Cortex of kidney (tissue), 1 donor: ENCODE data around the gene UBE2C.
"Not testable (repeated sequence)": the region's sequence is repeated elsewhere in the genome, so short reads cannot be mapped to it uniquely, and the experiment has no call there.

ENCODE experiments used
- DNase-seq: peaks from one replicate; lab custom pipeline; 2025; lab: John Stamatoyannopoulos, UW

UBE2C gene

DNA sequence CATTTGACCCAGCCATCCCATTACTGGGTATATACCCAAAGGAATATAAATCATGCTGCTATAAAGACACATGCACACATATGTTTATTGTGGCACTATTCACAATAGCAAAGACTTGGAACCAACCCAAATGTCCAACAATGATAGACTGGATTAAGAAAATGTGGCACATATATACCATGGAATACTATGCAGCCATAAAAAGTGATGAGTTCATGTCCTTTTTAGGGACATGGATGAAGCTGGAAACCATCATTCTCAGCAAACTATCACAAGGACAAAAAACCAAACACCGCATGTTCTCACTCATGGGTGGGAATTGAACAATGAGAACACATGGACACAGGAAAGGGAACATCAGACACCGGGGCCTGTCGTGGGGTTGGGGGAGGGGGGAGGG, 14.5 kb upstream of the UBE2C start:
- not testable (repeated sequence) for DNase-seq

DNA sequence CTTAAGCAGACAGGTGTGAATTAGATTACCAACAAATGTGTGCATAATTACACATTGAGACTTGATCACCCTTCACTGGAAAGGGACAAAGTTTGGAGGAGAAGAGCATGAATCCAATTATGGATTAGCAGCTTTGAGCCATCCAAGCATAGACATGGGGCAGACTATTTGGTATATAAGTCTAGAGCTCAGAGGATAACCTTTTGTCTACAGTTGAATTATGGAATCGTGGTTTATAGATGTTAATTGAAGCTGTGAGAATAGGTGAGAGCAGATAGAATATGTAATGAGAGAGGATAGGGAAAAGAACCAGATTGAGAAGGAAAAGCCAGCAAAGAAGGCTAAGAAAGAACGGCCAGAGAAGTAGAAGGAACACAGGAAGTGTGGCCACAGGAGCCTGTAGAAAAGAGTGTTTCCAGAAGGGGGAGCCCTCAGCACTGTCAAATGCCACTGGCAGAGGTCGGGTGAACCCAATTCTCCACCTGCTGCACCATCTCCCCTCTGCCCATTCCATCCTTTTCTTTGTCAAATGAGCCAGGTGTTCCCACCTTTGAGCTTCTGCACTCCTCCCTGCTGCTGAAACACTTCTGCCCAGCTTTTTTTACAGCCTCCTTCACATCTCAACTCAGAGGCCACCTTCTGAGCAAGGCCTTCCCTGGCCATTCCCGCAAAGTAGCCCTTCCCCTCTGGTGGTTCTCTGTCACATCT, 13.4 kb upstream of the UBE2C start:
- no peak for DNase-seq

DNA sequence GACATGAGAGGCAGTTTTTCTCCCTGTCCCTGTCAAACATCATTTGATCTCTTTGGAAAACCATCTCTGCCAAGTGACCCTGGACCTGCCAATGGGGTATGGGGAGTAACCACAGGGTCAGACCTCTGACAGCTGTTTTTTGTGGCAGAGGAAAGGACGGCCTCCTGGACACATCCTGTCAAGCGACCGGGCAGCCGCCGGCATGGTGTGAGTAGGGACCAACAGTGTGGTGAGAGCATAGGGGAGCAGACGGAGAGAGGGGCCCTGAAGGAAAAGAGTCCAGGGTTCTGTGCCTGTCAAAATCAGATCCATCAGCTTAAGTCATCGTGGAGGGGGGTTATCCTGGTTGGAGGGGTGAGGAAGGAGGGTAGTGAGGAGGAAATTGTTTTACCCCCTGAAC, 10.6 kb upstream of the UBE2C start:
- no peak for DNase-seq

DNA sequence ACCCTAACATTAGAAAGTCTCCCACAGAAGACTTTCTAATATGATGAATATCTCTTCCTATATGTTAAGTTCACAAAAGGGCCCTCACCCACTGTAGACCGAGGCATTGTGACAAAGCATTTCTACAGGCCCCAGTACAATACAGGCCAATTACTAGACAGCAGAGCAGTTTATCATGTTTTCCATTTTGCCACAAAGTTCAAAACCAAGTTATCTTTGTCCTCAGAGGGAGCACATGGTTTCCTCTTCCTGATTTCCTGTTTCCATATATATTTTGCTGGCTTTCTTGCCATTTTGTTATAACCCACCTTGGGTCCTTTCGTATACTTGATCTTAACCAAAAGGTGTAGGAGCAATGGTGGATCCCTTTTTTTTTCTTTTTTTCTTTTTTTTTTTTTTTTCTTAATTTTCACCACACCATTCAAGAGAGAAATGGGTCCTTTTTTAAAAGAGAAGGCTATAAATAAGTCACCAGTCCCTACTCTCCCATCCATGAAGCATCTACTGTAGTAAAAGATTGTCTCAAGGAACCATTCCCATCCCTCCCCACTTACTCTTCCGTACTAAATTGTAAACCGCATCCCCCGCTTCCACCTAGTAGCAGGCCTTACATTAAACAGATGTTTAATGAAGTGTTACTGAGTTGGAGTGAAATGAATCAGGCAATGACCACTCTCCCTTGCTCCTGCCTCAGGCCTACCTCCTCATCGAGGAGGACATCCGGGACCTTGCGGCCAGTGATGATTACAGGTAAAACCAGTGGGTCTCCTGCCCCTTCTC, 2.1 kb upstream of the UBE2C start:
- no peak for DNase-seq

DNA sequence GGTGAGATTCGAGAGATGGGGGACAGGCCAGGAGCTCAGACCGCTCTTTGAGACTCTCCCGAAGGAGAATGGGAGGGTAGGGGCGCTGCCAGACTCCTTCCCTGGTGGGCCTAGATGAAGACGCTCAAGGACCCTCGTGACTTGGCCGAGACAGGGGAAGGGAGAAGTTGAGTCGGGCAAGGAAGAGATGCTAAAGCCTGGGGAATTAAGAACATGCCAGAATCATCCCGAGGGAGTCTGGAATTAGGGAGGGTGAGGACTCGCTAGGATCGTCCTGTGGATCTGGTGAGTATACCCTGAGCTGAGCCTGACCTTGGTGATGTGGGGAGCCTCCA, 529 bp downstream of the UBE2C start:
- no peak for DNase-seq

DNA sequence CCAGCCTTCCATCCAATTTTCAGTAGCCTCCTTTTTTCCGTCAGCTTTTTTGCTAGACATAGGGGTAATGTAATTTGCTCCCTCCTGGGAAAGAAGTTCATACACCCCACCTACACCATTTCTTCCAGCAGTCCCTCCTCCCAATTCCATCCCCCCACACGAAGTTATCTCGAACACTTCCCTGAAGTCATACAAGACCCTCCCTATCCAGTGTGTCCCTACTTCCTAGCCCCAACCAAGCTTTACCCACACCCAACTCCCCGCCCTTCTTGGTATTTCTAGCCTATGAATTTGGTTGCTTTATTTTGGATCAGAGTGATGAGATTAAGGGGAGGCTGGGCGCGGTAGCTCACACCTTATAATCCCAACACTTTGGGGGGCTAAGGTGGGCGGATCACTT, 1.0 kb downstream of the UBE2C start:
- DNase-seq: no peak

DNA sequence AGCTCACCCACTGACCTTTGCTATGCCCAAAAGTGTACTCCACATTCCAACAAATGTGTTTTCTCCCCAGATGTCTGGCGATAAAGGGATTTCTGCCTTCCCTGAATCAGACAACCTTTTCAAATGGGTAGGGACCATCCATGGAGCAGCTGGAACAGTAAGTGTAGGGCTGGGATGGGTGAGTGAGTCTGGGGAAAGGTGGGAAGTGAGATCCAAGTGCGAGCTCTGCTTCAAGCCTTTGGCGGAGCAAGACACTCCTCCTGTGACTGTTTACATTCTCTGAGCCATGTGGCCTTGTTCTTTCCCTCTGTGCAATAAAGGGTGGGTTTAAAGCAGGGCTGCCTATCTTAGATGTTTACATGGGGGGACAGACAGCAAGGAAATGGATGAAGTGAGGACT, 1.9 kb downstream of the UBE2C start:
- no peak for DNase-seq

DNA sequence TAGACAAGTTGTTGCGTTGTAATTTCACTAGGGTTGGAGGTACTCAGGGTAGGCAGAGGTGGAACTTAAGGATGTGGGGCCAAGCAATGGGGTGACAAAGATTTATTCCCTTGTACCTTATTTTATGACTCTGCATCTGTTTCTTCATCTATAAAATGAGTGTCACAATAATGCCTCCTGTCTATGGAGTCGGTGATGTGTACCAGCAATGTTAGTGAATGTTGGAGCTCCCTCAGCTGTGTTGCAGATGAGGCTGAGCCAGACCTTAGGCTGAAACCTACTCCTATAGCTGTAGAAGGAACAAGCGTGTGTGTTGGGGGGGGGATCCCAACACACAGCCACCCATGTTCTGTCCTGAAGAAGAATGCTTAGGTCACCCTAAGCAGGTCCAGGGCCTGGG, 4.5 kb downstream of the UBE2C start:
- DNase-seq: no peak

DNA sequence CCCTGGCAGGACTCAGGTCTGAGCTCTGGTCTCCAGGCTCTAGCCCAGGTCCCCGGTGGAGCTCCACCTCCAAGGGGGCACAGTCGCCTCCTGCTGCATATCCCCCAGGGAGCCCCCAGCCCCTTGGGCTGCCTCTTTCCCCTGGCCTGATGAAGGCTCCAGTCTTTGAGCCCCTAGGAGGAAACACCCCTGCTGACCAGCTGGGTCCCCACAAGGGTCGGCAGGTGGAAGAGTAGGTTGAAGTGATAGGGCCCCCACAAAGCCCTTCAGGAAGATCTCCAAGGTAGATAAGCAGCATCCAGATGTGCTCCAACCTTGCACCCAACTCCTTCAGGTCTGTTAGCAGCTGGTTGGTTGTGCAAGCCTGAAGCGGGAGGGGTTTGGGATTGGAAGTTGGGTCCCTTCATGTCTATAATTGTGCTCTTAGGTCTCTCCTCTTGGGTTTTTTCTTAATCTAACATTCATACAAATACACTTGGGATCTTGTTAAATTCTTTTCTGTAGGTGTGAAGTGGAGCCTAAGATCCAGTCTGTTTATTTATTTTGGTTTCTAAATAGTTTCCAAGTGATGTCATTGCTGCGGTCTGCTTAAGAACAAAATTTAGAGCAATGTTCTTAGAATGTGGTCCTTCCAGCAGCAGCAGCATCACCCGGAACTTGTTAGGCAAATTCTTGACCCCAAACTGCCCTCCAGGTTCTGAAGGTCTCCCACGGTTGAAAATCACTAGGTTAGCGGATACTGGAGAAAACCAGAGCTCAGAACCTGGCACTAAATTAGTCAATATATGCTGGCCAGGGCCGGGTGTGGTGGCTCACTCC, 5.1 kb downstream of the UBE2C start:
- no peak for DNase-seq

DNA sequence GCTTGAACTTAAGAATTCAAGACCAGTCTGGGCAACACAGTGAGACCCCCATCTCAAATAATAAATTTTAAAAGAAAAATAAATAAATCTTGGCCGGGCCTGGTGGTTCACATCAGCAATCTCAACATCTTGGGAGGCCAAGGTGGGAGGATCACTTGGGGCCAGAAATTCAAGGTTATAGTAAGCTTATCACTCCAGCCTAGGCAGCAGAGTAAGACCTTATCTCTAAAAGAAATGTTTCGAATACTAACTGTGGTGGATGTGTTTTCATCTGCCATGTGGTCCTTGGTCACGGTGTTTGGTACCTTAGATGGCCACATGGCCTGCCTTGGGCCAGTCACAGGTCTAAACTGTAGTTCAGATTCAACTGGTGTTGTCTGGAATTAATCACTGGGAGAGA, 5.8 kb downstream of the UBE2C start:
- no peak for DNase-seq

DNA sequence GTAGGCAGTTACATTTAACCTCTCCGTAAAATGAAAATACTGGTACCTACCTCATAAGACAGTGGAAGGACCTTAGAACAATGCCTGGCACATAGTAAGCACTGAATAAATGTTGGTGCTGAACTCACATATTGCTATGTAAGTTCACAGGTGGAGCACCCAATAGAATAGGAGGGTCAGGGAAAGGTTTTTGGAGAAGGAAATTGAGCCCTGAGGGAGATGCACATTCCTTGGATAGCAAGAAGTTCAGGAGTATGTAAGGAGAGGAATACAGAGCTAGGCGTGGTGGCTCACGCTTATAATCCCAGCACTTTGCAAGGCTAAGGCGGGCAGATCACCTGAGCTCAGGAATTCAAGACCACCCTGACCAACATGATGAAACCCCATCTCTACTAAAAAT, 7.0 kb downstream of the UBE2C start:
- no peak for DNase-seq

DNA sequence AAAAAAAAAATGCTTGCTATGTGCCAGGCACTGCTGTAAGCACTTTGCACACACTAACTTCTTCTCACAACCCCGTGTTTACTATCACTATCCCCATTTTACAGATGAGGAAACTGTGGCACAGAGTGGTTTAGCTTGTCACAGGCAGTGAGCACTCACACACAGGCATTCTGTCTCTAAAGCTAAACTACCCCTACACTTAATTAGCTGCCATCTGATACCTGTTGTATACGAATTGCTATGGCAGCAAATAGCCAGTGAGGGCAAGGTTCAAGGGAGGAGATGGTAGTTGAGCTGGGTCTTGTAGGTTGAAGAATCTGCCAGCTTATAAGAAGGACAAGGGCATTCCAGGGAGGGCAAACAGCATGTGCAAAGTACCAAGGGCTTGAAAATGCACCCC, 9.5 kb downstream of the UBE2C start:
- DNase-seq: no peak

DNA sequence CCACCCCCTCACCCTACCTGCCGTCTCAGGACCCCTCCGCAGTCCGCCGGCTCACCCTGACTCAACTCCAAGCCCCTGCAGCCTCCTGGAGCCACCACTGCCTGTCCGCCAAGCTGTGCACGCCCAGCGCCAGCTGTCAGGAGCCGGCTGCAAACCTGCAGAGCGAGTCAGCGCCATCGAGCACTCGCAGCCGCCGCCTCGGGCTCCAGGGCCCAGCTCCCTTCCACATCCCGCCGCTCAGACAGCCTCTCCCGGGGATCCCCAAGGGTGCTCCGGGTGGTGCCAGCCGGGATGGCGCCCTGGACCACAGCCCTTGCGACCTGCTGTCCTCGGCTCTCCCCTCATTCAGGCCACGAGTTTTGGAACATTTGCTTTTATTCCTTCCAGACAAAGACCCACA, 10.4 kb downstream of the UBE2C start:
- DNase-seq: no peak

DNA sequence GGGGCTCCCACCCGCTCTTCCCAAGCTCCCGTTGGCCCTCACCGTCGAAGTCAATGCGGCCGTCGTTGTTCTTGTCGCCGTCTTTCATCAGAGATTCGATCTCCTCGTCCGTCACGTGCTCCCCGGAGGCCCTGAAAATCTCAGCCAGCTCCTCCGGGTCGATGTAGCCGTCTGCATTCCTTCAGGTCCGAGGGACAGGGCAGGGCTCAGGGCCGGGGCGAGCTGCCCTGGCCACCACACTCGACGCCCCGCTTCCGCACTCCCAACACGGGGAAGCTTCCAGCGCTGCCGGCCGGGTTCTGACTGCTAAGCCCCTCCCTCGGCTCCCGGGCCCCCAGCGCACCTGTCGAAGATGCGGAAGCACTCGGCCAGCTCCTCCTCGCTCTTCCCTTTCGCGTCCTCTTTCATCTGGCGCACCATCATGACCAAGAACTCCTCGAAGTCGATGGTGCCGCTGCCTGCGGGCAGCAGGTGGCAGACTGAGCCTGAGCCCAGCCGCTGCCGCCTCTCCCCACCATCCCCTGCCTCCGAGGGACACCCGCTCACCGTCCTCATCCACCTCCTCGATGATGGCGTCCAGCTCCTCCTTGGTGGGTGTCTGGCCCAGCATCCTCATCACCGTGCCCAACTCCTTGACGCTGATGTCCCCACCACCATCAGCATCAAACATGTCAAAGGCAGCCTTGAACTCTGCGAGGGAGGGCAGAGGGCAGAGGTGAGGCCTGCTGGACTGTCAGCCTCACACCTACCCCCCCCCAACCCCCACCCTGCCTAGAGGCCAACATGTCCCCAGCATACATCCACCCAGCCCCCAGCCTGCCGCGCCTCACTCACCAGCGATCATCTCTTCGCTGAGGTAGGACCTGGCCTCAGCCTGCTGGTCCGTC, 11.7 kb downstream of the UBE2C start:
- no peak for DNase-seq

DNA sequence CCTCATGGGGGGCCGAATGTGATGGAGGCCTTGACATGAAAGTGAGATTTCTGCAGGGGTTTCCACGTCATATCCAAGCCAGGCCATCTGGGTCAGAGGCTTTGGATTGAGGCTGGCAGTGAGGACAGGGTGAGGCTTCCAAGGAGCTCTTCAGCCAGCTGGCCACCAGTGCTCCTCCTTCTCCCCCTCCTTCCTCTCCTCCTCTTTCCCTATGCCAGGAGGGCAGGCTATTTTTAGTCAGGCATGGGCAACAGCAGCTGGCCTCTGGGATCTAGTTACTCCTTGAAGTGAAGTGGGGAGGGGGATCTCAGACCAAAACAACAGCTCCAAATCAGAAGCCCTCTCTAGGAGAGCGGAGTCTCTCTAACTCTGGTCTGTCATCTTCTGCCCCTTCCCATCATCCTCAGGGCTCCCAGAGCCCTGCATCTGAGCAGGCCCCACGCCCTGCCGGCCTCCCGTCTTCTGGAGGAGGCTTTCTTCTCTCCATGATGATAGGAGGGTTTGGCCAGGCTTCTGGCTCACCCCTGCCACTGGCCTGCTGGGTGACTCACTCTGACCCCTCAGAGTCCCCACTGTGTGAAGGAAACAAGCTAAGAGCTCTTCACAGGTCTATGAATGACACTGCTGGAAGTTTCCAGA, 14.1 kb downstream of the UBE2C start:
- DNase-seq: no peak

DNA sequence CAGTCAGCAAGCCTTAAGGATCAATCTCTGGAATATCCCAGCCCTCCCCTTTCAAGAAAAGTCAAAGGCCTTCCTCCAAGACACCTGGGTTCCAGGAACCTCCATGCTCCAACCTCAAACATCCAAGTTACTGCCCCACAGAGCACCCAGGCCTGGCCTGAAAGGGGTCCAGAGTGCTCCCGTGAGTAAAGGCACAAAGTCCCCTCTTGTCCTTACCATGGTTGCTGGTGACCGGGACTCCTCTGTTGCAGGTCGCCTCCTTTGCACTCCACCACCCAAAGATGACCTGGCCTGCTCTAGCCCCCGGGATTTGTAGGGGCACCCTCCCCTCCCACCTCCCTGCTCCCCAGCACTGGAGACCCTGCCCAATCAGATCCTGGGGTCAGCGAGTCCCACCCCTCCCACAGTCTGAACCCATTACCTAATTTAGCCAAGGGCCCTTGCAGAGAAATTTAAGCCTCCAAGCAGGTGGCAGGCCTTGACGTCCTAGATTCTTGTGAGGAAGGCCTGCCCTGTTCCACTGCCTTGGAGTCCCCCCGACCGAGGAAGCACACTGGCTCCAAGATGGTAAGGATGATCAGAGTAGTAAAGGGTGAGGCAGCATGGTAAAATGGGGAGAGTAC, 14.7 kb downstream of the UBE2C start, which contains the start of gene TNNC2:
Gene TNNC2, minus strand, starts transcription at position 283 of the 623 bp plus-strand sequence. Its CDS starts 64 bp downstream, at position 219.
- no peak for DNase-seq

DNA sequence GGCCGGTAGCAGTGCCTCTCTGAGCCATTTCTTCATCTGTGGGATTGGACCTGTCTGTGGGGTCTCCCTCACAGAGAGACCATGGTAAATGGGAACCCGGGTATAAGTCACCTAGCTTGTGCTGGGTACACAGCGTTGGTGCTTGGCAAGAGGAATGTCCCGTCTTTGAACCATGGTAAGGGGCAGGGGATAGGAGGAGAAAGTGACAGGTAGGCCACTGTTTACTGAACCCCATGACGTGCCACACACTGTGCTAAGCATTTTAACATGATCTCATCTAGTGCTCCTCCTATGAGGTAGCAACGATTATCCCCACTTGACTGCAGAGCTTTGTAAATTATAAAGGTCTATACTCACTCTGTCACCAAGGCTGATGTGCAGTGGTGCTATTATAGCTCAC, 15.3 kb downstream of the UBE2C start:
- no peak for DNase-seq

DNA sequence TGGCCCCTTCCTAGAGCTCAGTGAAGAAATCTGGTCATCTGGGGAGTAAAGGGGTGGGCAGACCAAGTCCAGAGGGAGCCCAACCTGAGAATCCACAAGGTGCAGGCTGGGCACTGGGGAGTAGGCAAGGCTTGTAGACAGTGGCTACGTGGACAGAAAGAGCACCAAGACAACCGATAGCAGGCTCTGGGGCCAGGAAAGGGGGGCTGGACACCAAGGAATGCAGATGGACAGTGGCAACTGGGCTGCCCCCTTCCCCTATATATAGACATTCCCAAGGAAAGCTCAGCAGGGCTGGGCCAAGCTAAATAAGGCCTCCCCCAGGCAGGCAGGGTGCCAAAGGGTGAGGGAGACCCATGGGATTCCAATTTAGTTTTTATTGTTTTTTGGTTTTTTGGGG, 16.1 kb downstream of the UBE2C start:
- no peak for DNase-seq

DNA sequence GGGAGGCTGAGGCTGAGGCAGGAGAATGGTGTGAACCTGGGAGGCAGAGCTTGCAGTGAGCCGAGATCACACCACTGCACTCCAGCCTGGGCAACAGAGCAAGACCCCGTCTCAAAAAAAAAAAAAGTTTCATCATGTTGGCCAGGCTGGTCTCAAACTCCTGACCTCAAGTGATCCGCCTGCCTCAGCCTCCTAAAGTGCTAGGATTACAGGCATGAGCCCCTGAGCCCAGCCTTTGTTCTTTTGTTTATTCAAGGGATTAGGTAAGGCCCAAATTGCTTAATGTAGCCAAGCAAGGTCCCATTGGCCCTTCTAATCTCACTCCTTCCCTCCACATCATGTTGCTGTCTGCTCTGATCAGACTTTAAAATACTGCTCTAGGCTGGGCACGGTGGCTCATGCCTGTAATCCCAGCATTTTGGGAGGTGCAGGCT, 17.2 kb downstream of the UBE2C start:
- not testable (repeated sequence) for DNase-seq

DNA sequence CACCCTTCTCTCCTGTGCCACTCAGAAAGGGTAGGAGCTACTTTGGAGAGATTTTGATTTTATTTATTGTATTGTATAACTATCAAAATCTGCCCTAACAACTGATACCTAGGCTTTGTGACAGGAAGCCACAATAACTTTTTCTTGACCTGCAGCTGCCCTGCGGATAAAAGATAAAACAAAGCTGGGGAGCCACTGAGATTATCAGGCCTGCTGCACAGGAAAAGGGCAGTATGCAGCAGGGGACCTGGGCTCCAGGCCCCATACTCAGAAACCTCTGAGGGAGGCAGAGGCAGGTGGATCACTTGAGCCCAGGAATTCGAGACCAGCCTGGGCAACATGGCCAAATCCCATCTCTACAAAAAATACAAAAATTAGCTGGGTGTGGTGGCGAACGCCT, 20.2 kb downstream of the UBE2C start:
- no peak for DNase-seq
